H1 (cell line): ENCODE data around the gene CFAP141. TPM values are rescaled to one million over a fixed set of nuclear protein-coding genes. Genes with fewer than 3 reads are reported as not detected.

Experiments used
- BRCA1 ChIP-seq: IDR thresholded peaks from 2 replicates; pipeline ENCODE4 v1.6.1; 2012; ENCODE audit warnings: low read depth, low read length, improper control_type of control experiment
- polyA plus RNA-seq, 7 experiments: library from polyadenylated mRNA; depleted of rRNA in 3 of 7; stranded (reverse) in 5 of 7; unstranded in 2 of 7; fragments of >200 nt in 5 of 7; fragments of 200-250 nt in 2 of 7; gene quantifications; 1 replicate in 5 of 7; 2 replicates in 1 of 7; 4 replicates in 1 of 7; pipeline versions ENCODE4 v1.2.1 to v1.2.3, GENCODE V29; 2011 to 2013; ENCODE audit warnings: missing spikeins in 2 of 7, mixed read lengths in 2 of 7
- total RNA-seq: library from RNA; stranded (reverse); fragmentation: NEBNext Ultra II Directional; extraction: Animal tissue kit (Norgen Biotek cat#: 25700); gene quantifications from 2 replicates; pipeline ENCODE4 v1.2.1, GENCODE V29; 2021

CFAP141 gene
- total and polyA plus RNA-seq, 2 of the 8 experiments (the other 6 are each of a cell fraction or from before 2014, with no cell fraction given) = not detected

GRCh38 chr1:154186852-154187501 lies 19.2 kb downstream of the CFAP141 start (continued):
- no peak for TF ChIP-seq BRCA1
